Epithelial cell of prostate (primary cell): ENCODE data around the gene PVALEF.
A peak's percentile ranks its signal among the peaks of the same experiment; 100 is the strongest.
"Not testable (repeated sequence)": the region's sequence is repeated elsewhere in the genome, so short reads cannot be mapped to it uniquely, and the experiment has no call there.

Experiments used
- DNase-seq: peaks from one replicate; pipeline ENCODE4 v3.0.0-alpha.2; 2011; ENCODE audit warnings: low read depth, low spot score
- H3K27ac ChIP-seq: fragments of 450-650 bp; 2 replicates; pipeline ENCODE4 v1.5.1; 2017; ENCODE audit warnings: mild to moderate bottlenecking

The PVALEF gene

GRCh38 chr17:81210466-81210865 lies 45.2 kb downstream of the PVALEF start:
- DNase-seq, result no peak
- no peak overlapping the region for H3K27ac ChIP-seq

GRCh38 chr17:81210868-81211267 lies 45.6 kb downstream of the PVALEF start:
- DNase-seq, result no peak
- no peak overlapping the region for H3K27ac ChIP-seq

GRCh38 chr17:81212365-81212764 lies 47.1 kb downstream of the PVALEF start:
- DNase-seq, result no peak
- no peak overlapping the region for H3K27ac ChIP-seq

DNA sequence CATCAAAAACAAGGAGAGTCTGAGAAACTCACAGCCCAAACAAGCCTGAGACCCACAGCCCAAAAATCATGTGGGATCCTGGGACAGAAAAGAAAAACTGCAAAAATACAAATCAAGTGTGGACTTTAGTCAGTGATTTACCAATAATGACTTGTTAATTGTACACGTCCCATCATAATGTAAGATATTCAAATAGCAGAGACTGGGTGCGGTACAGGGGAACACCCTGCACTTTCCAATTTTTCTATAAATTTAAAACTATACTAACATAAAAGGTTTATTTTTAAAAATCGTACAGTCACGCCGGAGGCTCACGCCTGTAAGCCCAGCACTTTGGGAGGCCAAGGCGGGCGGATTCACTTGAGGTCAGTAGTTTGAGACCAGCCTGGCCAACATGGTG lies 48.7 kb downstream of the PVALEF start:
- H3K27ac ChIP-seq, result no peak overlapping the region
- no peak for DNase-seq

GRCh38 chr17:81217491-81217890 lies 52.2 kb downstream of the PVALEF start:
- DNase-seq, result no peak
- H3K27ac ChIP-seq, result no peak overlapping the region

- DNase-seq, result no peak
- no peak overlapping the region for H3K27ac ChIP-seq
Observed at GRCh38 chr17:81218459-81218858, 53.2 kb downstream of the PVALEF start.

DNA sequence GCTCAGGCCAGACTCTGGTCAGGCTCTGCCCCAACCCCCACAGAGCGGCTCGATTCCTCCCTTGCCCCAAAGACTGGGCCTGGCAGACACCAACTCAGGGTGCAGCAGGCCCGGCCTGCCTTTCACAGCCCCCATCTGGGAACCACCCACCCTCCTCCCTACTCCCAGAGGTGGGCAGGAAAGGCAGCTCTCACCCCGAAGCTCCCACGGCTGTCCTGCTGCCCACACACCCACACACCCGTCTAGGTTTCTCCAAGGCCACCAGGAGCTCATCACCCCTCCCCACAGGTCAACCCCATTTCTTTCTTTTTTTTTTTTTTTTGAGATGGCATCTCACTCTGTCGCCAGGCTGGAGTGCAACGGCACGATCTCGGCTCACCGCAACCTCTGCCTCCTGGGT lies 53.7 kb downstream of the PVALEF start:
- DNase-seq, result no peak

GRCh38 chr17:81219476-81220180 lies 54.3 kb downstream of the PVALEF start:
- no peak overlapping the region for H3K27ac ChIP-seq

More for the DNA sequence above, 53.7 kb downstream of the PVALEF start:
- no peak overlapping the region for H3K27ac ChIP-seq

GRCh38 chr17:81221371-81221841 lies 56.1 kb downstream of the PVALEF start:
- DNase-seq, result no peak
- no peak overlapping the region for H3K27ac ChIP-seq

More at GRCh38 chr17:81219476-81220180, 54.3 kb downstream of the PVALEF start:
- no peak for DNase-seq

- no peak for DNase-seq
- H3K27ac ChIP-seq, result no peak overlapping the region
Observed at GRCh38 chr17:81221842-81222619, 56.7 kb downstream of the PVALEF start.

- H3K27ac ChIP-seq, result no peak overlapping the region
- no peak for DNase-seq
Observed at GRCh38 chr17:81222620-81222905, 57.3 kb downstream of the PVALEF start.

GRCh38 chr17:81222906-81223761 lies 57.8 kb downstream of the PVALEF start, which contains the start of gene CEP131:
Gene CEP131 (minus strand): TSS chr17:81222965. CDS start chr17:81220056, 2,909 bp downstream.
- no peak within 1 kb of the TSS for H3K27ac ChIP-seq
- DNase-seq, result peak; percentile 89

DNA sequence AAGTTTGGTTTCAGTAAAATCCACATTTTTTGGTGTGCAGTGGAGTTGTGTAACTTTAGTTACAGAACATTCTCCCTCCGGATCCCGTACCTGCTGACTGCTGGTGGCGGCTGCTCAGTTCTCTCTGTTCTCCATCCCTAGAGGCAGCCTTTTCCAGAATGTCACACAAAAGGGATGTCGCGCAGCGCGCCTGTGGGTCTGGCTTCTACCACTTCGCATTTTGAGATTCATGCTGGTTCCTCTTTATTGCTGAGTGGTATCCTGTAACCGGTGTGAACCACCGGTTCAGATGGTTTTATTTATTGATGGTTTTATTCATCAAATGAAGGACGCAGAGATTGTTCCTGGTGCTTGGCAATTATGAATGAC lies 58.4 kb downstream of the PVALEF start:
- H3K27ac ChIP-seq, result no peak overlapping the region
- DNase-seq, result no peak

GRCh38 chr17:81227630-81228029 lies 62.3 kb downstream of the PVALEF start:
- DNase-seq, H3K27ac ChIP-seq: not testable (repeated sequence)

GRCh38 chr17:81228420-81228819 lies 63.1 kb downstream of the PVALEF start:
- no peak overlapping the region for H3K27ac ChIP-seq
- DNase-seq, result no peak

DNA sequence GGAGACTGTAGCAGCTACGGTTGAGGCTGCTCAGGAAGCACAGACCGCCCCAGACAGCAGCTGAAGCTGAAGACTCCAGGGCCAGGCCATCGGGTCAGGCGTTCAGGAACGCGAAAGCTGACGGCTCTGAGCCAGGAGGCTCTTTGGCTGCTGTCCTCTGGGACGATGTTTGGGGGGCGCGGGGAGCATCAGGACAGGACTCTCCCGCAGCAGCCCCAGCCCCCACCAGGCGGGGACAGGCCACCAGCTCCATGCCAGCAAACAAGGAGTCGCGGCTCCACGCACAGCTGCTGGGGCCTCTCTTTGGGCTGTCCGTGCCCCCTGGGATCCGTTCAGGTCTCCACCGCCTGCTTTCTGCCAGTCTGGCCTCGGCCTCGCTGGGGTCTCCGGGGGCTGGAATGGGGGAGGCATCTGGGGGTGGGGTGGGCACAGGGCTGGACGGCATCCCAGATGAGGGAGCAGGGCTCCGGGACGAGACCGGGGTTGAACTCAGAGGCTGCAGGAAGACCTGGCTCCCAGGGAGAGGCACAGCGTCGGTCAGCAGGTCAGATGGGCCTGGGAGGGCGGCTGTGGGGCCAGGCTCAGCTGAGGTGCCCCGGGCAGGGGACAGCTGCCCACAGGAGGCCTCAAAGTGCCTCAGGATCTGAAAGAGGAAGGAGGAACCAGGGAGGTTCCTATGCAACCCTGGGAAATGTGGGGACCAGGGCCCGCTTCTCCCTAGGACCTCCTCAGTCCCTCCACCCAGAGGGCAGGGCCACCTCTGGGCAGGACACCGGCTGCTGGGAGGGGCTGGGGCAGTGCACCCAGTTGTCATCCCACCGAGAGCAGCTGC lies 63.7 kb downstream of the PVALEF start:
- DNase-seq, result no peak
- no peak overlapping the region for H3K27ac ChIP-seq

GRCh38 chr17:81229666-81229920 lies 64.3 kb downstream of the PVALEF start:
- H3K27ac ChIP-seq, result no peak overlapping the region

DNA sequence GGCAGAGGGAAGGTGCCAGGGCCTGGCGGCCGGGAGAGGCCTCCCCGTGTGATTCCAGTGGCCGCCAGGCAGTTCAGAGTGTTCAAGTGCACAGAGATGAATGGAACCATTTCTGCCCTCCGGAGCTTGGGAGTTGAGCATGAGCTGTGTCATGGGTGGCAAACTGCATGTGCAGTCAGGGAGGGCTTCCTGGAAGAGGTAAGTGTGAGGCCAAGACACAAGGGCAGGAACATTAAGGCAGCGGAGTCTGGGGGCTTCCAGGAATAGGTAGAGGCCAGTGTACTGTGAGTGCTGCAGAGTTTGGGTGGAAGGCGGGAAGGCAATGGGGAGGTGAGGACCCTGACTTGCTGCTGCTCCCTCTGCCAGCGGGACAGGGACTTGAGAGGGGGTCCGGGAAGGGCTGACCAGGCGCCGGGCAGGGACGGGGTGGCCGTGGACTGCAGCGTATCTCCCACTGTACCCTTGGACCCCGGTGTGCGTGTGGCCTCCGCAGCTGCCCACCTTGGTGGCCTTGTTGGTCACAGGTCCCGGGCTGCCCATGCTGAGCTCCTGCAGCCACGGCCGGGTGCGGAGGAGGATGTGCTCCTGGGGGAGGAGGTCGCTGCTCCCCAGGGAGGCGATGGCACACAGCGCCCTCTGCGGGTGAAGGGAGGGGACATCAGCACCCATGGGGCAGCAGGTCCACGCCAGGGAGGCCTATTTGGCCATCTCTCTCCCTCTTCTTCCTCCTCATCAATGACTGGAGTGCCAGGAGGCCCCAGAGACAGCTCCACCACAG lies 64.9 kb downstream of the PVALEF start:
- no peak for DNase-seq
- no peak overlapping the region for H3K27ac ChIP-seq

More at GRCh38 chr17:81229666-81229920, 64.3 kb downstream of the PVALEF start:
- no peak for DNase-seq

GRCh38 chr17:81231121-81231645 lies 65.9 kb downstream of the PVALEF start:
- DNase-seq, result no peak
- H3K27ac ChIP-seq, result no peak overlapping the region
